ENCODE results near the gene KASH5. TPM values are rescaled to one million over a fixed set of nuclear protein-coding genes. Genes with fewer than 3 reads are reported as not detected.

KASH5 gene
- polyA plus RNA-seq, 1 experiment = not detected

GRCh38 chr19:49419173-49419572 is 31.1 kb downstream of the KASH5 start:
- Histone ChIP-seq H3K4me3 (ENCODE audit: low read depth, low read length) (no peak overlapping the region), H3K27me3 (ENCODE audit: control insufficient read depth, insufficient read depth, low read length) (peaks cover 54% of the 10 kb centered on the region), H3K36me3 (ENCODE audit: control insufficient read depth, insufficient read depth, low read length) (no peaks in the 10 kb centered on the region)
- DNase-seq (ENCODE audit: low read depth) = no peak
- ChIA-PET POLR2A (no interaction called here), CTCF (interaction anchor here (1.1 to 1.4 kb wide), 2 partner anchors 27 to 55 kb away, joined by 4 to 6 read pairs; partner anchors contain the start of gene FLT3LG)
- TF ChIP-seq CTCF (IDR thresholded peaks at IDR 0.05; ENCODE audit: insufficient read depth, low read depth, low read length) = no peak

GRCh38 chr19:49420227-49420626 is 32.2 kb downstream of the KASH5 start:
- no peak for DNase-seq (ENCODE audit: low read depth)
- POLR2A ChIA-PET = no interaction called here
- peaks cover 59% of the 10 kb centered on the region for H3K27me3 ChIP-seq (ENCODE audit: control insufficient read depth, insufficient read depth, low read length)
- H3K36me3 ChIP-seq (ENCODE audit: control insufficient read depth, insufficient read depth, low read length) = no peaks in the 10 kb centered on the region
- no peak for TF ChIP-seq CTCF (IDR thresholded peaks at IDR 0.05; ENCODE audit: insufficient read depth, low read depth, low read length)
- CTCF ChIA-PET = interaction anchor here (1.2 to 1.4 kb wide), 2 partner anchors 10 to 53 kb away, joined by 3 to 6 read pairs; partner anchors contain the start of gene FLT3LG
- no peak overlapping the region for H3K4me3 ChIP-seq (ENCODE audit: low read depth, low read length)

GRCh38 chr19:49421039-49421877 is 33.2 kb downstream of the KASH5 start:
- no peak for DNase-seq (ENCODE audit: low read depth)
- peaks cover 69% of the 10 kb centered on the region for H3K27me3 ChIP-seq (ENCODE audit: control insufficient read depth, insufficient read depth, low read length)
- TF ChIP-seq CTCF (IDR thresholded peaks at IDR 0.05; ENCODE audit: insufficient read depth, low read depth, low read length) = no peak
- H3K4me3 ChIP-seq (ENCODE audit: low read depth, low read length) = no peak overlapping the region
- no peaks in the 10 kb centered on the region for H3K36me3 ChIP-seq (ENCODE audit: control insufficient read depth, insufficient read depth, low read length)
- POLR2A ChIA-PET = no interaction called here
- CTCF ChIA-PET = interaction anchor here (1.2 kb wide), 1 partner anchor 9 kb away, joined by 3 read pairs; no protein-coding TSS in a partner anchor

GRCh38 chr19:49421878-49422202 is 33.8 kb downstream of the KASH5 start:
- H3K36me3 ChIP-seq (ENCODE audit: control insufficient read depth, insufficient read depth, low read length) = no peaks in the 10 kb centered on the region
- ChIA-PET CTCF (no interaction called here), POLR2A (no interaction called here)
- peaks cover 75% of the 10 kb centered on the region for H3K27me3 ChIP-seq (ENCODE audit: control insufficient read depth, insufficient read depth, low read length)
- H3K4me3 ChIP-seq (ENCODE audit: low read depth, low read length) = no peak overlapping the region
- DNase-seq (ENCODE audit: low read depth) = no peak
- no peak for TF ChIP-seq CTCF (IDR thresholded peaks at IDR 0.05; ENCODE audit: insufficient read depth, low read depth, low read length)

GRCh38 chr19:49422407-49423070 is 34.5 kb downstream of the KASH5 start:
- Histone ChIP-seq H3K36me3 (ENCODE audit: control insufficient read depth, insufficient read depth, low read length) (no peaks in the 10 kb centered on the region), H3K4me3 (ENCODE audit: low read depth, low read length) (no peak overlapping the region), H3K27me3 (ENCODE audit: control insufficient read depth, insufficient read depth, low read length) (peaks cover 81% of the 10 kb centered on the region)
- DNase-seq (ENCODE audit: low read depth) = no peak
- ChIA-PET CTCF (no interaction called here), POLR2A (no interaction called here)
- peak; percentile 36 for TF ChIP-seq CTCF (IDR thresholded peaks at IDR 0.05; ENCODE audit: insufficient read depth, low read depth, low read length)

Measured in BJ (cell line).